Esophagus mucosa (tissue), 1 donor: ENCODE measurements around the gene SLC5A11. TPM values are rescaled to one million over a fixed set of nuclear protein-coding genes. Genes with fewer than 3 reads are reported as not detected.
"Not testable (repeated sequence)": the region's sequence is repeated elsewhere in the genome, so short reads cannot be mapped to it uniquely, and the experiment has no call there.

Source experiments
- ATAC-seq: fragments of 200-7000 bp; cut with Tn5 transposase; one replicate; pipeline ENCODE4 v1.9.1; 2020
- total RNA-seq: library from RNA; stranded (reverse); gene quantifications from one replicate; pipeline ENCODE4 v1.2.4, GENCODE V29; 2023
- donor health status: DM: yes; HTN: yes; CAD: no.

The SLC5A11 gene
- total RNA-seq, 1 donor from 2014 or later = not detected

DNA sequence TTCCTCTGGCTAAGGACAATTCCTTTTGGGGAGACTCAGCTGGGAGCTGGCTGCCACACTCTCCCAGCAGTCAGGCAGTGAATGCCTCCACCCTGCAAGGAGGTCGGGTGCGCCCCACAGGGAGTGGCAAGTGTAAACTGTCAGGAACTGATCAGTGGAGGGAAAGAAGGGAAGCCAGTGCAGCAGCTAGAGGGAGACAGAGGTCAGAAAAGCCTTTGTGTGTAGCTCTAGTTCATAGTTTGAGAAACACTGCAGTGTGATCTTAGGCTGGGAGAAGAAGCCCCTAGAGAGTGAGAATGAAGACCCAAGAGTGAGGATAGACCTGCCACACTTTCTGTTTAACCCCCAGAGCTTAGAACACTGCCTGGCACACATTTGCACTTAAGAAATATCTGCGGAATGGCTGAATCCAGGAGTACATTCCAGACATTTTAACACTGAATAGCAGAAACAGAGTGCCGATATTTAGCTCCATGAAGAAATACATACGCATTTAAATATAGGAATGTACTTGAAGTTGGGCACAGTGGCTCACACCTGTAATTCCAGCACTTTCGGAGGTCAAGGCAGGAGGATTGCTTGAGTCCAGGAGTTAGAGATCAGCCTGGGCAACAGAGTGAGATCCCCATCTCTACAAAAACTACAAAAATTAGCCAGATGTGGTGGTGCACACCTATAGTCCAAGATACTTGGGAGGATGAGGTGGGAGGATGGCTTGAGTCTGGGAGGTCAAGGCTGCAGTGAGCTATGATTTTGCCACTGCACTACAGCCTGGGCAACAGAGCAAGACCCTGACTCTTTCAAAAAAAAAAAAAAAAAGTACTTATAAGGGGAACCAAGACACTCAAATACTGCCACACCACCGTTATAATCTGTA, 11.1 kb upstream of the SLC5A11 start:
- ATAC-seq = peak; percentile 77

DNA sequence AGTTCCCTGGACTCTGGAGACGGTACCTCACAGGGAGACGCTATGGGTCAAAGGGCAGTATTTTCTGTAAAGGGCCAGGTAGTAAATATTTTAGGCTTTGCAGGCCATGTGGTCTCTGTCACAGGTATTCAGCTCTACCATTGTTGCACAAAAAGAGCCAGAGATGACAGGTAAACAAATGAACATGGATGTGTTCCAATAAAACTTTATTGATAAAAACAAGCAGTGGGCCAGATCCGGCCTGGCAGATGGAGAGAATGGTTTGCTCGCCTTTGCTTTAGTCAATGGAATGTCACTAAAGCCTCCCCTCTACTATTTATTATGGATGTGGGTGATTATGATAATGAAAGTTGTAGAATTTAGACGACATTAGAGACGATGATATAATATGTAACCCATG, 8.9 kb upstream of the SLC5A11 start:
- ATAC-seq = no peak

DNA sequence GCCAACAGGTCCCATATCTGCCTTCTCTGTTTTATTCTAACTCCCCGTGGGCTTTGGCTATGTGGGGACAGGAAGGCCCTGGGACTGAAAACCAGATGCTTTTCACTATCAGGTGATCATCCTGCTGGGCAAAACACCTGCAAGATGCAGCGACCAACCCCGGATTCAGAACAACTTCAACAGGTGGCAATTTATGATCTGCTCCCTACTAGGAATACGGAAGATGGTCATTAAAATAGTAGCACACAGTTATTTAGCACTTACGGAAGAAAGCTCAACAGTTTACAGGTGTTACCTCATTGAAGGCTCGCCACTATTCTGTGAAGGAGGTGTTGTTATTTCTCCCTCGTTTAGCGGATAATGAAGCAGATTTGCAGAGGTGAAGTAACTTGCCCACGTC, 7.8 kb upstream of the SLC5A11 start:
- ATAC-seq = no peak

DNA sequence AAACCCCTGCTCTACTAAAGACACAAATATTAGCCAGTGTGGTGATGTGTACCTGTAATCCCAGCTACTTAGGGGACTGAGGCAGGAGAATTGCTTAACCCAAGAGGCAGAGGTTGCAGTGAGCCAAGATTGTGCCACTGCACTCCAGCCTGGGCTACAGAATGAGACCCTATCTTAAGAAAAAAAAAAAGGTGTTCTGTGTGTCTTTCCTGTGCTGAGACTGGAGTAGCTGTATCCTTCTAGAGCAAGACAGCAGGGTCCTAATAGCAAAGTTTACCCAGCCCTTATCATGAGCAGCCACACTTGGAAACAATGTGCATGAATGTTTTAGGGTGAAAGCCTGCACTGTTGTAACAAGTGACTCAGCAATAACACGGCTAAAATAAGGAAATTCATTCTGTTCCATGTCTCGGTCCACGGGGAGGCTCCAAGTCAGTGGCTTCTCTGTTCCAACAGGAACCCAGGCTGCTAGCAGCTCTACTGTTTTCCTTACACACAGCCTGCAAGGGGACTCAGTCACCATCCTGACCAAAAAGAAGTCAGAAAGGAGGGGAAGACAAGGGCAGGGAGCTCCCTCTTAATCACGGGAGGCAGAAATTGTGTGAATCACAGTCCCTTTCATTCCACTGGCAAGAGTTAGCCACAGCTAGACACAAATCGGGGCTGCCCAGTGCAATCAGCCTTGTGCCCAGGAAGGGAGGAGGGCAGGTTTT, 7.1 kb upstream of the SLC5A11 start:
- ATAC-seq = peak; percentile 52

DNA sequence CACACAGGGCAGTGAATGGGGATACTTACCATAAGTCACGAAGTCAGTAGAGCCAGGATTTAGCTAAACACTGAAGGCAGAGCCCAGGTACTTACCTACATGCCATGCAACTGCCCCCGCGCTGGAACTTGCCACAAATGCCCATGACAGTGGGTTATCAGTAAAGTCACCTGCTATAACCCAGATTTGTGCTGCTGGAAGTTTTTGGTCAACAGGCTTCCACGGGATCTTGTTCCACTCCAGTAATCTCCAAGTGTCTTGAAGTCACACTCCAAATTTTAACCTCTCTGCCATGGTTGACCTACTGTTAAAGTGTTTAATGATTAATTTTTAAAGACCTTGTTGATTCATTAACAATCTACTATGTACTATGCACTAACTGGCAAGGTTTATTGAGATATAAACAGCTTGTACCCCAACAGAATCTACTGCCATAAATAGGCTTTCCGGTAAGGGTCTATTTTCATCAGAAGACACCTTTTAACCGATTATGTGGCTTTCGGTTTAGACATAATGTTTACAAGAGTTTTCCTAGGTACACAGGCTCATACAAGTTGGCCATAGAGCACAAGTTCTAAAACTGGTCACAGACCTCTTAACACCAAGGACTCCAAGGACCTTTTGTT, 6.3 kb upstream of the SLC5A11 start:
- no peak for ATAC-seq

DNA sequence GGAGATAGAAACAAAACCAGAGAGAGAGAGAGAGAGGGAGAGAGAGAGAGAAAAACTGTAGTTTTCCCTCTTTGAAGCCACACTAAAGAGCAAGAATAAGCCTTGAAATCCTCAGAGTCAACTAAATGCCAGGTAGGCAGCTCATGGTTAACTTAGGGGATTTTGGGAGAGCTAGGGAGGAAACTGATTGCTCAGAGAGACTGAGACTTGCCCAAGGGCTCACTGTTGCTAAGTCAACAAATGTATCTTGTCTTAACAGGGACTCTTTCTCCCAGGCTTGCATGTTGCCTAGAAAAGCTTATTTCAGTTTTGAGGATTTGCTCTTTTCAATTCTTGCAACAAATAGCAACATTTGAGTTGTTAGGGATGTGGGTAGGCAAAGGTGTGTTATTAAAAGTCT, 4.5 kb upstream of the SLC5A11 start:
- ATAC-seq = peak; percentile 45

DNA sequence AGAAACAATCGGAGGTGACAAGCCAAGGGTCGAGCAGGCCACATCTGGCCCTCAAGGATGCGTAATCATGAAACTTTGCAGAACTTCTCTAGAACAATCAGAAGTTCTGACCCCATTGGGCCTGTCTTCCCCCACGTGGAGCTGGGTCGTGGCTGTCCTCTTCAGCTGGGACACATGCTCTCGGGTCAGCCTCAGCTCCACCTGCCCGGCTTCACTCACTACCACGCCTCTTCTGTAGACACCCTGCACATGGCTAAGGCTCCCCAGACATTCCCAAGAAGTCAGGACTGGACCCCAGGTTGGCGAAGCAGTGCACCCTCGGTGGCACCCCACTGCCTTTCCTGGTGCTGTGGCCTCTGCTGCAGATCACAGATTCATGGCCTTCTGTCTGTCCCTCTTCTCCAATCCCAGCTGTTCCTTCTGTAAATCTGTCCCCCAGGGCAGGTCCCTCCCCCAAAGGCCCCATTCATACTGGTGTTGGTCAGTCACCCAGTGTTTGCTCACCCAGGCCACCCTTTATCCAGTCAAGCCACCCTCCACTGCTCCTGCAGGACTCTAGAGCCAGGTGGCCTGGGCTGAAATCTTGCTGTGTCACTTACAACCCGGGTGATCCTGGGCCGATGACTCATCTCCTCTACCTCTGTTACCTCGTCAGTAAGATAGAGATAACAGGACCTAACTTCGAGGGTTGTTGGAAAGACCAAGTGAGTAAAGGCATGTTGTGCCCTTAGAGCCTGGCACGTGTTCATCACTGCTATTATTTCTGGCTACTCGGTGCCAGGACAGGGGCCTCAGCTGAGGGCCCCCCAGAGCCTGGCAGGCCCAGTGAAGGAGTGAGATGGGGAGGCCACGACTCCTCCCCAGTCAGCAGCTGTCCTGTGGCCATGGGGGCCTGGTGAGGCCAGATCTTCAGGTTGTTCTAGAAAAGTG, 1.4 kb upstream of the SLC5A11 start:
- ATAC-seq = peak; percentile 56

DNA sequence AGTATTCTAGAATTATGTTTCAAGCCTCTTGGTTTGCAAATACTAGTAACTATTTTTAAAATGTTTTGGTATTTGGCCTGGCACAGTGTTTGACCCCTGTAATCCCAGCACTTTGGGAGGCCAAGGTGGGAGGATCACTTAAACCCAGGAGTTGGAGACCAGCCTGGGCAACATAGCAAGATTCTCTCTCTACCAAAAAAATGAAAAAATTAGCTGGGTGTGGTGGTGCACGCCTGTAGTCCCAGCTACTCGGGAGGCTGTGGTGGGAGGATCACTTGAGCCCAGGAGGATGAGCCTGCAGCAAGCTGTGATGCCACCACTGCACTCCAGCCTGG, 765 bp upstream of the SLC5A11 start:
- not testable (repeated sequence) for ATAC-seq

DNA sequence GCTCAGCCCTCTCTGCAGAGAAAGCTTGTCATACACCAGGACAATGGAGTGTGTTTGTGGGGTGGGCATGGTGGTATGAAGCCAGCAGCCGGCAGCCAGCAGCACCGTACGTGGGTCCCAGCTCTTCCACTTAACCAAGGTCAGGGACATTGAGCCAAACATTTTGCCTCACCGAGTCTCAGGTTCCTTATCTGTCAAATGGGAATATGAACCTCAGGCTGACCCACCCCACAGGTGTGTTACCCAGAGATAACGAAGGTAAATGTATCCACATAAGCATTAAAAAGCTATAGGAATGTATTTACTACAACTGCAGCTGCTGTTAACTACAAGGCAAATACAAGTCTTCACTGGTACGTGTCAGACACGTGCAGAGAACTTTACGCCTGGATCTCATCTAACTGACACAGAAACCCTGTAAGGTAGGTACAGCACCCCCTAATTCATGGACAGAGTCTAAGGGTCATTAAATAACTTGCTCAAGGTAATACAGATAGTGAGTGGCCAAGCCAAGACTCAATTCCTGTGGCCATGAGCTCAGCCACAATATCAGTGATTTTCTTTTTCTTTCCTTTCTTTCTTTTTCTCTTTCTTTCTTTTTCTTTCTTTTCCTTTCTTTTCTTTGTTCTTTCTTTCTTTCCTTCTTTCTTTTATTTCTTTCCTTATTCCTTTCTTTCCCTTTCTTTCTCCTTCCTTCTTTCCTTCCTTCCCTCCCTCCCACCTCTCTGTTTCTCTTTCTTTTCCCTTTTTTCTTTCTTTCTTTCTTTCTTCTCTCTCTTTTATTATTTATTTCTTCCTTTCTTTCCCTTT, 990 bp downstream of the SLC5A11 start:
- no peak for ATAC-seq

DNA sequence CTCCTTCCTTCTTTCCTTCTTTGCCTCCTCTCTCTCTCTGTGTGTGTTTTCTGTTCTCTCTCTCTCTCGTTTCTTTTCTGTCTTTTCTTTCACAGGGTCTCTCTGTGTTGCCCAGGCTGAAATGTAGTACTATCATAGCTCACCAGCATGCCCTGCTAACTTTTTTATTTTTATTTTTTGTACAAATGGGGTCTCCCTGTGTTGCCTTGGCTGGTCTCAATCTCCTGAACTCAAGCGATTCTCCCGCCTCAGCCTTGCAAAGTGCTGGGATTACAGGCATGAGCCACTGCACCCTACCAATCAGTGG, 1.5 kb downstream of the SLC5A11 start:
- no peak for ATAC-seq

DNA sequence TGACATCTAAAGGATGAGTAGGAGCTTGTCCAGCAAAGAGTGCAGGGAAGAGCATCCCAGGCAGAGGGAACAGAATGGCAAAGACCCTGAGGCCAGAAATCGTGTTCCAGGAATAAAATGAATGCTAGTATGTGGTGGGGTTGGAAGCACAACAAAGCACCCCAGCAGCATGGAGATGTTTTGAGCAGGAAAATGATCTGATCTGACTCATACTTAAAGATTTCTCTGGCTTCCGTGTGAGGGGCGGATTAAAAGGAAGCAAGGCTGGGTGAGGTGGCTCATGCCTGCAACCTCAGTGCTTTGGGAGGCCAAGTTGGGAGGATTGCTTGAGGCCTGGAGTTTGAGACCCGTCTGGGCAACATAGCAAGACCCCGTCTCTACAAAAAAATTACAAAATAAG, 2.3 kb downstream of the SLC5A11 start:
- no peak for ATAC-seq

DNA sequence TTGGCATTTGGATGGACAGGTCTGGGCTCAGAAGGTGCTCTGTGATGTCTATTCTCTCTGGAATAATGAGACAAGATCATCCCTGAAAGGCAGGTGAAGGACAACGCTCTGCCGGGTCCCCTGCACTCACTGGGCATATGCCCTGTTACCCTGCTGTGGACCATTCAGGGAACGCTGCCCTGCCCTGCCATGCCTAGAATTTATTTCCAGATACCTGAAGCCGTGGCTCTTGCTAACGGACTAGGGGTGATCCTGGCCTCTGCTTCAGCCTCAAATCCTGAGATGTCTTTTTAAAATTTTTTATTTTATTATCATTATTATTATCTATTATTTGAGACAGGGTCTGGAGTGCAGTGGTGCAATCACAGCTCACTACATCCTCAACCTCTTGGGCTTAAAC, 3.9 kb downstream of the SLC5A11 start:
- ATAC-seq = no peak

DNA sequence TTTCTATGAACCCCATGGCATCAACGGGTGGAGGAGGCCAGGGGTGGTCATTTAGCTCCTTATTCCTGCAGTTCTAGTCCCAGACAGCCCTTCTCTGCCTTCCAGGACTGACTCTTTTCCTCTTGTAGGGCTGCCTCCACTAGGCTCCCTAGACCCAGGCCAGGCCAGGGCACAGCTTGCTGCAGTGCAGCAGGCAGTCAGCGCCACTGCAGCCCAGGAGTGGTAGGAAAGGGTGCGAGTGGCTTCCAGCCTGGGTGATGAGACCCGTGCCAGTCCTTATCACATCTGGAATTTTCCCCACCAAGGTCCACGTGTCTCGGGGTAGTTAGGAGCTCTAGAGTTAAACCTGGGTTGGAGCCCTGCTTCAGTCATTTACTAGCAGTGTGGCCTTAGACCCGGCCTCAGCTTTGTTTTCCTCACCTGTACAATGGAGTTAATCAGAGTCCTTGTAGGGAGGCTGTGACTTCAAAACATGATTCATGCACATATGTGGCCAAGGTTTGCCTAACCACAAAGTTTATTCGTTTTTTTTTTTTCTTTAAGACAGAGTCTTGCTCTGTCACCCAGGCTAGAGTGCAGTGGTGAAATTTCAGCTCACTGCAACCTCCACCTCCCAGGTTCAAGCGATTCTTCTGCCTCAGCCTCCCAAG, 4.7 kb downstream of the SLC5A11 start:
- no peak for ATAC-seq

DNA sequence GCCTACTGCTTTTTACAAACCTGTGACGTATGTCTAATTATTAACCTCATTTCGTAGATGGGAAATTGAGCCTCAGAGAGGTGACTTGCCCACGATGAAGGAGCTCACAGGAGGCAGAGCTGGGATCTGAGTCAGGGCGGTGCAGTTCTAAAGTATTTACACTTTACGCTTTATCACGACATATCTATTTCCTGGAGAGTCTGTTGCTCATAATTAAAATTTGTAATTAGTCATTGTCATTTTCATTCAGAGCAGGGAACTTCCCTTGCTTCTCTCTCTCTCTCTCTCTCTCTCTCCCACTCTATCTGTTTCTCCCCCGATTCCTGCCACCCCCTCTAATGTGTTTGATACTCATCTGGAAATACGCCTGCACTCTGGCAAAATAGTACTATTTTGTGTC, 5.9 kb downstream of the SLC5A11 start:
- ATAC-seq = peak; percentile 44

DNA sequence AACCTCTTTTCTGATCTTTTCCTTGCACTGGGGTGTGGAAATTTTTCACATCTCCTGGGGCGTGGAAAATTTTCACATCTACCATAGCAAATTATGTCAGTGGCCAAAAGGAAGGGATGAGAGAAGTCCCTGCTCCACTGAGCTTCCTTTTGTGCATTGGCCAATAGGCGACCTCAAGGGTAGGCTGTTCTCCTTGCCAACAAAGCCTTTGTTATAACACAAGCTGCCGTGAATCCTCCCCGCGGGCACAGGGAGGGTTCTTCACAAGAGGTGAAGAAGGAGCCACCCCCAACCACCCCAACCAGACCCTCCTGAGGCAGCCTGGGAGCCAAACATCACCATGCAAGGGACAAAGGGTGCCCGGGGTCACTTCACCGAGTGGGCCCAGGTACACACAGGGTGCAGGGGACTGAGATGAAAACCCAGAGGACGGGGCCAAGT, 6.5 kb downstream of the SLC5A11 start:
- ATAC-seq = no peak

DNA sequence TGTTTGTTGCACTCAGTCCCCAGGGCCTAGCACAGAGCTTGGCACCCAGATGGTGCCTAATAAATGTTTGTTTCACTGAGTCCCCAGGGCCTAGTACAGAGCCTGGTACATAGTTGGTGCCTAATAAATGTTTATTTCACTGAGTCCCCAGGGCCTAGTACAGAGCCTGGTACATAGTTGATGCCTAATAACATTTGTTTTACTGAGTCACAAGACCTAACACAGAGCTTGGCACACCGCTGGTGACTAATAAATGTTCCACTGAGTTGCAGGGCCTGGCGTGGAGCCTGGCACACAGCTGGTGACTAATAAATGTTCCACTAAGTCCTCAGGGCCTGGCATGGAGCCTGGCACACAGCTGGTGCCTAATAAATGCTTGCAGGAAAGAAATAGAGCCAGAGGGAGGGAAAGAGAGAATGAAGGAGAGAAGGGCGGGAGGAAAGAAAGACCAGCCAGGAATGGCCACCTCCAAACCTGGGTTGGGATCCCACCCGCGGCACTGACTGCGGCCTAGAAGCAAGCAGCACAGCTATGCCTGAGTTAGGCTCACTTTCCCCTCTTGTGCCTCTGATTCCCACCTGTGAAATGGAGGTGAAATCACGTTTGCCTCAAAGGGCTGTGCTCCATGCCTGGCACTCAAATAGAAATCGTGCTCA, 7.5 kb downstream of the SLC5A11 start:
- peak; percentile 69 for ATAC-seq

DNA sequence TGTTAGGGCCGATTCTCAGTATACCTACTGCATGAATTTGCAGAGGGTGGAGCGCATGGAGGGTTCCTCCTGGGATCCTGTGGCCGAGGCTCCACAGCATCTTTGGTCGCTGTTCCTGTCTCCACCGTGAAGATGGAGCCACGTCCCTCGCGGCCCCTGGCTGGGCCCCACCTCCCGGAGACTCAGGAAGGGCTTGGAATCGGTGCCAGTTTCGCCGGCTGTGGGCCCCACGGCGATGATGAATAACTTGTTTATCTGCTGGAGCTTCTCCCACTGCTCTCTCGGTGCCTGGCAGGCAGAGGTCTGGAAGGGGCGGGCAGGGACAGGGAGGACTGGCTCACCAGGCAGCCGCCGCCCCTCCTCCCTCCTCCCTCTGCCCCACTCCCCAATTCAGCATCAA, 8.1 kb downstream of the SLC5A11 start:
- ATAC-seq = peak; percentile 18

DNA sequence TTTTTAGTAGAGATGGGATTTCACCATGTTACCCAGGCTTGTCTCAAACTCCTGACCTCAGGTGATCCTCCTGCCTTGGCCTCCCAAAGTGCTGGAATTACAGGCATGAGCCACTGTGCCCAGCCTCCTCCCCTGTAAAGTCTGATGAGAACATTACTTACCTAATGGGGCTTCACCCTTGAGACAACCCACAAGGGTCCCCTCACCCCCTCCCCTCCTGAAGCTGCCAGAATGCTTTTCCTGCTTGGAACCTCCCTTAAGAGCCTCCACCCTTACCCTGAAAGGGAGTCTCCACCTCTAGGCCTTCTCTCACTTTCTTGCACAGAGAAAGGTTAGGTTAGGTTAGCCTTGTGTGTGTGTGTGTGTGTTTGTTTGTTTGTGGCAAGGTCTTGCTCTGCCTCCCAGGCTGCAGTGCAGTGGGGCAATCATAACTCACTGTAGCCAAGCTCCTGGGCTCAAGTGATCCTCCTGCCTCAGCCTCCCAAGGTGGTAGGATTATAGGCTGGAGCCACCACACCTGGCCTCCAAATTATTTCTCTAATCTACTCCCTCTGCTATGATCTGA, 8.9 kb downstream of the SLC5A11 start:
- ATAC-seq = no peak

DNA sequence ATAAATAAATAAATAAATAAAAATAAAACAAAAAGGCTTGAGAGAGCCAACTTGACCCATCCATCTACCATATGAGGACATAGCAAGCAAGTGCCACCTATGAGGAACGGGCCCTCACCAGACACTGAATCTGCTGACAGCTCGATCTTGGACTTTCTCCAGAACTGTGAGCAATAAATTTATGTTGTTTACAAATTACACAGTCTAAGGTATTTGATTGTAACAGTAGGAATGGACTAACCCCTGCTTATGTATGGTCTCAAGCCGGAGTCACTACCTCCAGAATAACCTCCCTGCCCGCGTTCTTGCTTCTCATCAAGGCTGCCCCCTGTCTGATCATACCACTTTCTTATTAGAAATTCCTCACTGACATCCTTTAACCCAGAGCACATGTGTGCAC, 9.9 kb downstream of the SLC5A11 start:
- ATAC-seq = no peak

DNA sequence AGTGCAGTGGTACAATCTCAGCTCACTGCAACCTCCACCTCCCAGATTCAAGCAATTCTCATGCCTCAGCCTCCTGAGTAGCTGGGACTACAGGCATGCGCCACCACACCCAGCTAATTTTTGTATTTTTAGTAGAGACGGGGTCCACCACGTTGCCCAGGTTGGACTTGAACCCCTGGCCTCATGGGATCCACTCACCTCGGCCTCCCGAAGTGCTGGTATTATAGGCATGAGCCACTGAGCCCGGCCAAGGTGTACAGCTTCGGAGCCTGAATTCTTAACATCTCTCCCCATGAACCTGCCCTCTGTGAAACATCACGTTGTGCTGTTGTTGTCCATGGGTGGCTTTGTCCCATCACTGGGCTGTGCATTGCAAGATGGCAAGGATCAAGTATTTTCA, 11.1 kb downstream of the SLC5A11 start:
- ATAC-seq = not testable (repeated sequence)
